Measurements from ENCODE around the gene BATF3. TPM values are rescaled to one million over a fixed set of nuclear protein-coding genes. Genes with fewer than 3 reads are reported as not detected.

The BATF3 gene
- total RNA-seq, 1 experiment from 2014 or later: 1.3 TPM

DNA sequence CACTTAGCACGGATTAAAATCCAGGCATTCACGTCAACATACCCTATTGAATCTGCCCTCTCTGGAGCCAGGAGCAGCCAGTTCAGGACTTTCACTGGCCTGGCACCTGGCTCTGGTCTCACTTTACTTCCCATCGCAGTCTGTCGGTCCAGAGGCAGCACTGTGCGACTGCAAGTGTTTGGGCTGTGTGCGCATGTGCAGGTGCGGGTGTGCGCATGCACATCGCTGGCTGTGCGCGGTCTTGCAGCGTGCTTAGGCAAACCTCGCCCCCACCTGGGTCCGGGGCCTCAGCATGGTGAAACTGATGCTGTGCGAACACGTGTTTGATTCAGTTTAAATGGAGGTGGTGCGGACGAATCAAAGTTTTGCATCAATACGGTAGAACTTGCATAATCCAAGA is 53.1 kb downstream of the BATF3 start:
- H3K79me2 ChIP-seq (ENCODE audit: low read depth): no peaks in the 10 kb centered on the region
- no peaks in the 10 kb centered on the region; the same call in 1 of the 2 replicates for H3K27me3 ChIP-seq (ENCODE audit: insufficient read depth, low read depth)
- no peak overlapping the region for H3K4me3 ChIP-seq
- no peak for DNase-seq
- H3K27ac ChIP-seq: no peak overlapping the region
- no peaks in the 10 kb centered on the region for H3K36me3 ChIP-seq (ENCODE audit: low read depth)
- H2AFZ ChIP-seq: no peak overlapping the region
- TF ChIP-seq, protein P1, sequence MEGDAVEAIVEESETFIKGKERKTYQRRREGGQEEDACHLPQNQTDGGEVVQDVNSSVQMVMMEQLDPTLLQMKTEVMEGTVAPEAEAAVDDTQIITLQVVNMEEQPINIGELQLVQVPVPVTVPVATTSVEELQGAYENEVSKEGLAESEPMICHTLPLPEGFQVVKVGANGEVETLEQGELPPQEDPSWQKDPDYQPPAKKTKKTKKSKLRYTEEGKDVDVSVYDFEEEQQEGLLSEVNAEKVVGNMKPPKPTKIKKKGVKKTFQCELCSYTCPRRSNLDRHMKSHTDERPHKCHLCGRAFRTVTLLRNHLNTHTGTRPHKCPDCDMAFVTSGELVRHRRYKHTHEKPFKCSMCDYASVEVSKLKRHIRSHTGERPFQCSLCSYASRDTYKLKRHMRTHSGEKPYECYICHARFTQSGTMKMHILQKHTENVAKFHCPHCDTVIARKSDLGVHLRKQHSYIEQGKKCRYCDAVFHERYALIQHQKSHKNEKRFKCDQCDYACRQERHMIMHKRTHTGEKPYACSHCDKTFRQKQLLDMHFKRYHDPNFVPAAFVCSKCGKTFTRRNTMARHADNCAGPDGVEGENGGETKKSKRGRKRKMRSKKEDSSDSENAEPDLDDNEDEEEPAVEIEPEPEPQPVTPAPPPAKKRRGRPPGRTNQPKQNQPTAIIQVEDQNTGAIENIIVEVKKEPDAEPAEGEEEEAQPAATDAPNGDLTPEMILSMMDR (conservative IDR thresholded peaks at IDR 0.05): no peak
- TF ChIP-seq EZH2 (IDR thresholded peaks at IDR 0.05; ENCODE audit: low read depth): no peak
- ChIA-PET CTCF (no interaction called here), POLR2A (ENCODE audit: unreplicated experiment) (no interaction called here)
- intact Hi-C loops (cut with micrococcal nuclease; ENCODE audit: unreplicated experiment): no loop called here
- H3K9me3 ChIP-seq (ENCODE audit: insufficient read depth, low read depth): no peaks in the 10 kb centered on the region
- no peaks in the 10 kb centered on the region for H3K9me2 ChIP-seq (ENCODE audit: insufficient read depth)
- no peak overlapping the region for H3K4me2 ChIP-seq
- no peaks in the 10 kb centered on the region for H4K20me1 ChIP-seq (ENCODE audit: insufficient read depth)
- no peaks in the 10 kb centered on the region for H3F3A ChIP-seq (ENCODE audit: insufficient read depth, low read depth)
- H3K4me1 ChIP-seq (replicated peaks; ENCODE audit: insufficient read depth): no peaks in the 10 kb centered on the region
- BruUV-seq (replicated peaks): no TSS peak

DNA sequence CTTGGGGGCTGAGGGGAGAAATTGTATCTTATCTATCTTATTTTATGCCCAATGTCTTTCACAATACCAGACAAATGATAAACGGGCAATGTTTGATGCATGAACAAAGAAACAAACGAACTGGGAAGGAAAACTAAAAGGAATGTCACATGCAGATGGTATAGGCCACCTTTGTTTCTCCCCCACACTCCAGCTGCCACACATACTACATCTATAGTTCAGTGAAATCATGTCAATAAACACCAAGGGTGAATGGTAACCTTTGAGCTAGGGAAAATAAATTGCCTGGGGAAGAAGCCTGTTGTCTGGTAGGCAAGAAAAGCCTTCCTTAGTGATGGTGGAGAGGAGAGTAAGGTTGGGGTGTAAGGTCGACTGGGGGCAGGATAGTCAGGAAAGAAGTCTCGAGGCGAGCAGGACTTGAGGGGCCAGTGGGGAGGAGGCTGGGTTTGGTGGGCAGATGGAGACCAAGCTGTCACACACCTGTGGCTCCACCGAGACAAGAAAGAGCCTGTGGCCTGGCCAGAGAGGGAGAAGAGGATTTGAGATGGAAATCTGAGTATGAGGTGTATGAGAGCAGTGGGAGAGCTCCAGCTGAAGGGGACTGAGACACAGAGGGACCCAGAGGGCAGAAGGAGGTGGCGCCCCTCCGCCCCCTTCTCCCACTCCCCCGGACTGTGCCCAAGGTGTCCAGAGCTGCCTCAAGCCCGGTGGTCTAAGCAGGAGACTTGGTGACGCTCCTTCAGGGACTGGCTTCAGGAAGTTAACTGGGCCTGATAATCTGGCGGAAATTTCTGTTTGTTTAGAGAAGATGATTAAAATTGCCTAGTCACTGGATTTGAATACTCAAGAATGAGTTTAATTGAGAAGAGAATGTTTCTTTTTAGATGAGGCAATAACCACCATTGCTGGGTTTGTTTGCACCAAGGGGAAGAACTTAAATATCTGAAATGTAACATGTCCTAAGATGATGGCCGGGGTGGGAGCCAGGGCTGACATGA is 53.8 kb downstream of the BATF3 start:
- H3K4me3 ChIP-seq: no peak overlapping the region
- CTCF ChIA-PET: no interaction called here
- intact Hi-C loops (cut with micrococcal nuclease; ENCODE audit: unreplicated experiment): no loop called here
- POLR2A ChIA-PET (ENCODE audit: unreplicated experiment): no interaction called here
- peaks cover 1% of the 10 kb centered on the region; the same call in 1 of the 2 replicates for H3K27me3 ChIP-seq (ENCODE audit: insufficient read depth, low read depth)
- no peaks in the 10 kb centered on the region for H3K79me2 ChIP-seq (ENCODE audit: low read depth)
- no peaks in the 10 kb centered on the region for H4K20me1 ChIP-seq (ENCODE audit: insufficient read depth)
- TF ChIP-seq, protein P1 (conservative IDR thresholded peaks at IDR 0.05): no peak
- TF ChIP-seq EZH2 (IDR thresholded peaks at IDR 0.05; ENCODE audit: low read depth): no peak
- H3K9me3 ChIP-seq (ENCODE audit: insufficient read depth, low read depth): no peaks in the 10 kb centered on the region
- H3K36me3 ChIP-seq (ENCODE audit: low read depth): no peaks in the 10 kb centered on the region
- no peak overlapping the region for H3K4me2 ChIP-seq
- H3K27ac ChIP-seq: no peak overlapping the region
- no peaks in the 10 kb centered on the region for H3F3A ChIP-seq (ENCODE audit: insufficient read depth, low read depth)
- DNase-seq: no peak
- H2AFZ ChIP-seq: no peak overlapping the region
- no peaks in the 10 kb centered on the region for H3K9me2 ChIP-seq (ENCODE audit: insufficient read depth)
- no peaks in the 10 kb centered on the region for H3K4me1 ChIP-seq (replicated peaks; ENCODE audit: insufficient read depth)
- BruUV-seq (replicated peaks): no TSS peak

DNA sequence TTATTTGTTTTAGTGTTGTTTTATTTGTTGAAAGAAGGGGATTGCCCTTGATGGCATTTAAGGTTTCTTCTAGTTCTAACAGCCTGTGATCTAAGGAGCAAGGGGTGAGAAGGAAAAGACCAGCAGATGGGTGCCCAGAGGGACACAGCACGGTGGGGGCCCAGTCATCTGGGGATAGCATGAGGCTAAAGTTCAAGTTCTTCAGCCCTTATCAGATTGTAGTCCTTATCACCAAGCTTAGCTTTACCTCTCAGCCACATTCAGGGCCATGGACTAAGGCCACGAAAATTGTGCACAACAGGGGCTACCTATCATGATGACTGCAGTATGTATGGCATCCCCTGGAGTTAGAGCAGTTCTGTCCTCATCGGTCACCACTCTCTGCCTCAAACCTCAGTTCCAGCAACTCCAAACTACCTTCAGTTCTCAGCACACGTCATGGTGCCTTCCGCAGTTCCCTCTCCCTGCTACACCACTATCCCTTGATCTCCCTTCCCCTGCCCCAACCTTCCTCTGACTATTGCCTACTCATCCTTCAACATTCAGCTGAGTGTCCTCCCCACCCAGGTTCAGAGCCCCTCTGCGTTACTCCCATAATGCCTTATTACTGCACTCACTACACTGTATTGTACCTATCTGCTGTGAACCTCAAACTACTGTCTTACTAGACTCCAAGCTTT is 54.6 kb downstream of the BATF3 start:
- no peak for DNase-seq
- no peaks in the 10 kb centered on the region for H3K4me1 ChIP-seq (replicated peaks; ENCODE audit: insufficient read depth)
- ChIA-PET CTCF (no interaction called here), POLR2A (ENCODE audit: unreplicated experiment) (no interaction called here)
- no peaks in the 10 kb centered on the region for H3K36me3 ChIP-seq (ENCODE audit: low read depth)
- H4K20me1 ChIP-seq (ENCODE audit: insufficient read depth): no peaks in the 10 kb centered on the region
- no peaks in the 10 kb centered on the region for H3K9me2 ChIP-seq (ENCODE audit: insufficient read depth)
- no peak overlapping the region for H3K27ac ChIP-seq
- H2AFZ ChIP-seq: no peak overlapping the region
- intact Hi-C loops (cut with micrococcal nuclease; ENCODE audit: unreplicated experiment): no loop called here
- no peak overlapping the region for H3K4me2 ChIP-seq
- H3K4me3 ChIP-seq: no peak overlapping the region
- no peaks in the 10 kb centered on the region for H3F3A ChIP-seq (ENCODE audit: insufficient read depth, low read depth)
- TF ChIP-seq EZH2 (IDR thresholded peaks at IDR 0.05; ENCODE audit: low read depth): no peak
- TF ChIP-seq, protein P1 (conservative IDR thresholded peaks at IDR 0.05): no peak
- H3K27me3 ChIP-seq (ENCODE audit: insufficient read depth, low read depth): peaks cover 10% of the 10 kb centered on the region; the same call in 1 of the 2 replicates
- BruUV-seq (replicated peaks): no TSS peak
- H3K79me2 ChIP-seq (ENCODE audit: low read depth): no peaks in the 10 kb centered on the region
- no peaks in the 10 kb centered on the region for H3K9me3 ChIP-seq (ENCODE audit: insufficient read depth, low read depth)
